K562 (cell line): ENCODE data around the gene BCL11A.

Experiments
- BHLHE40 ChIP-seq: IDR thresholded peaks from 2 replicates; pipeline ENCODE4 v1.6.1; 2011; ENCODE audit warnings: low read length, improper control_type of control experiment
- ESRRA ChIP-seq: fragments of 450-650 bp; IDR thresholded peaks from 2 replicates; pipeline ENCODE4 v1.6.1; 2014; ENCODE audit warnings: low read depth, mild to moderate bottlenecking, moderate library complexity, borderline replicate concordance
- ILK ChIP-seq: fragments of 450-650 bp; IDR thresholded peaks from 2 replicates; pipeline ENCODE4 v1.6.1; 2016; ENCODE audit warnings: missing genetic modification characterization, low read depth, mild to moderate bottlenecking, missing compliant biosample characterization, moderate library complexity, borderline replicate concordance
- KLF16 ChIP-seq: IDR thresholded peaks from 2 replicates; pipeline ENCODE4 v1.6.1; 2016; ENCODE audit warnings: antibody characterized with exemption
- MAZ ChIP-seq, 2 experiments: fragments of 450-650 bp in 1 of 2; sonication (generic) in 1 of 2; formaldehyde crosslinking; IDR thresholded peaks in 1 of 2; conservative IDR thresholded peaks in 1 of 2; 2 replicates each; pipeline versions ENCODE4 v1.4.0 to v1.5.0; 2020; ENCODE audit warnings: mild to moderate bottlenecking in 1 of 2, missing genetic modification reagents in 1 of 2
- PHF20 ChIP-seq: fragments of 450-650 bp; IDR thresholded peaks from 2 replicates; pipeline ENCODE4 v1.6.1; 2018; ENCODE audit not compliant: partially characterized antibody
- TEAD2 ChIP-seq: fragments of 450-650 bp; IDR thresholded peaks from 2 replicates; pipeline ENCODE4 v1.6.1; 2016; ENCODE audit warnings: missing genetic modification characterization, control low read depth, missing compliant biosample characterization

GRCh38 chr2:60597346-60597745 is 43.9 kb upstream of the BCL11A start:
- TF ChIP-seq BHLHE40: no peak
- no peak for TF ChIP-seq KLF16
- TF ChIP-seq MAZ (CRISPR knock-in tag; conservative IDR thresholded peaks at IDR 0.05 in 1 of 2, IDR thresholded peaks at IDR 0.05 in 1 of 2): no peak
- TF ChIP-seq ESRRA: no peak
- no peak for TF ChIP-seq PHF20
- no peak for TF ChIP-seq TEAD2
- TF ChIP-seq ILK (tag): no peak
